Activated CD4-positive, alpha-beta T cell treated with anti-CD3 and anti-CD28 coated beads for 24 hours (primary cell): ENCODE data around the gene MPRIP.
"Not testable (repeated sequence)": the region's sequence is repeated elsewhere in the genome, so short reads cannot be mapped to it uniquely, and the experiment has no call there.

Source experiments
- DNase-seq, 2 donors: peaks; one replicate each; pipeline ENCODE4 v3.0.0-alpha.2; 2020; ENCODE audit warnings: low read depth in 2 of 2

Gene MPRIP

GRCh38 chr17:17127730-17128291 lies 85.6 kb downstream of the MPRIP start:
- no peak for DNase-seq

DNA sequence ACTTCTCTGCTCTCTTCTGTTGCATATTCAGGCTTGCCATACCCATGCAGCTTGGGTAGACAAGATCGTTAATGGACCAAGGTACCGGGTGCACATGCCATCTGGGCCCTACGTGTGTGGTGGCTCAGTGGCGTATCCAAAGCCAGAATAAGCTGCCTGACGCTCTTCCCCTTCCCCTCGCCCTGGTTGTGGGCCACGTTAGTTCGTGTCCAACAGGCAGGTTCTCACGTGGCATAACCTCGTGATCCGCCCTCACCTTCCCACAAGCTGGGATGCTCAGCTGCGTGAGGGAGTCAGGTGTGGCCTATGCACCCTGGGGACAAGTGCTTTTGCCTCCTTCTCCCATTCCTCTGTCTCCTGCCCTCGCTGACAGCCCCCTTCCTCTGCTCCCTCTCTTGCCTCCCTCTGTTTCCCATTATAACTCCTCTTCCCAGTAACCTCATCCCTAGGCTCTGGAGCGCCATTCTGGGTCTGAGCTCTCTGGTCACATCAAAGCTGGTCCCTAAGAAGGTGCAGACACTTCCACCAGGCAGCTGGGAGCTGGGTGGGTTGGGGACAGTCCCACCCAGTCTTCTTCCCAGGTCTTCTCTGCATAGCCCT lies 86.3 kb downstream of the MPRIP start:
- DNase-seq = no peak

- no peak for DNase-seq
Measured at GRCh38 chr17:17129466-17129865, 87.2 kb downstream of the MPRIP start.

DNA sequence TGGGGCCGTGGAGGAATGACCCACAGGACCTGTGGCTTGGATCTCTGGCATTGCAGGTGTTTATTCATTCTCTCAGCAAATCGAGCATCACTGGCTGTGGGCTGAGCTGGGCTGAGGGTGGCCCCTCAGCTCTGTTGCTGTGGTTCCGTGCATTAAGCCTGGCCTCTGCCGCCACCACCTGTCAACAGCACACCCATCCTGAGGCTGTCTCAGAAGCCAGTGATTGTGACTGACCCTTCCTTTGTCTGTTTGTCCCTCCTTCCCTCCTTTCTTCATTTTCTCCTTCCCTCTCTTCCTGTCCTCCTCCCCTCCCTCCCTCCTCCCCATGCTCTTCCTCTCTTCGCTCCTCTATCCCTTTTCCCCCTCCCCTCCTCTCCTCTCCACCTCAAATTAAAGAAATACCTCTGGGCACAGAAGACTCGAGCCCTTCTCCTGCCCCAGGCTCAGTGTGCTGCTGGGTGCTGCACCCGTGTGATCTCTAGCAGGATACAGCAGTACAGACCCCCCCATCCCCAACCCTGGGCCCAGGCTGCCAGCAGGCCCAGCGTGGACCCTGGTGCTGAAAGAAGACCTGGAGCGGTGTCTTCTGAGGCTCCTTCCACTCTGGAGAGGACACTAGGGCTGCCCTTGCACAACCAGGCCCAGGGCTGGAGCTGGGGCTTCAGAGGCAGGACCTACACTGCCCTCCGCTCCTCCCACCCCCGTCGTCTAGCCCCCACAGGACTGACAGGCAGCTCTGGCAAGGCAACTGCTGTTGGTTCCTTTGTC lies 88.0 kb downstream of the MPRIP start:
- no peak for DNase-seq

DNA sequence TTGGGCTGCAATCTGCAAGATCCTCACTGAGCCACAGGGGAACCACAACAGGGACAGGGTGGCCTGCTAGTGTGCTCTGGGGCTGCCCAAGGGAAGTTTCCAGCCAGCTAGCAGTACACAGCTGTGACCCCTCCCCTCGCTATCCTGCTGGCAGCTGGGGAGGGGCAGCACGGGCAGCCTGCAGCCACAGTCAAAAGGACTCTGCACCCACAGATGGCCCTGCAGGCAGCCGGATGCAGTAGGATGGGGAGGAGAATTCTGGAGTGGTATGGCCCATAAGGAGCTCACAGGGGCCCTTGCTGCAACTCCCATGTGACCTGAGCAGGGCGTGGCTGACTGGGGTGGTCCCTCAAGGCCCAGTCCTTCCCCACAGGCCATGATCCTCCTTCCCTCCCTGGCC lies 89.6 kb downstream of the MPRIP start:
- DNase-seq = no peak

- DNase-seq = no peak
Measured at GRCh38 chr17:17132746-17133145, 90.5 kb downstream of the MPRIP start.

DNA sequence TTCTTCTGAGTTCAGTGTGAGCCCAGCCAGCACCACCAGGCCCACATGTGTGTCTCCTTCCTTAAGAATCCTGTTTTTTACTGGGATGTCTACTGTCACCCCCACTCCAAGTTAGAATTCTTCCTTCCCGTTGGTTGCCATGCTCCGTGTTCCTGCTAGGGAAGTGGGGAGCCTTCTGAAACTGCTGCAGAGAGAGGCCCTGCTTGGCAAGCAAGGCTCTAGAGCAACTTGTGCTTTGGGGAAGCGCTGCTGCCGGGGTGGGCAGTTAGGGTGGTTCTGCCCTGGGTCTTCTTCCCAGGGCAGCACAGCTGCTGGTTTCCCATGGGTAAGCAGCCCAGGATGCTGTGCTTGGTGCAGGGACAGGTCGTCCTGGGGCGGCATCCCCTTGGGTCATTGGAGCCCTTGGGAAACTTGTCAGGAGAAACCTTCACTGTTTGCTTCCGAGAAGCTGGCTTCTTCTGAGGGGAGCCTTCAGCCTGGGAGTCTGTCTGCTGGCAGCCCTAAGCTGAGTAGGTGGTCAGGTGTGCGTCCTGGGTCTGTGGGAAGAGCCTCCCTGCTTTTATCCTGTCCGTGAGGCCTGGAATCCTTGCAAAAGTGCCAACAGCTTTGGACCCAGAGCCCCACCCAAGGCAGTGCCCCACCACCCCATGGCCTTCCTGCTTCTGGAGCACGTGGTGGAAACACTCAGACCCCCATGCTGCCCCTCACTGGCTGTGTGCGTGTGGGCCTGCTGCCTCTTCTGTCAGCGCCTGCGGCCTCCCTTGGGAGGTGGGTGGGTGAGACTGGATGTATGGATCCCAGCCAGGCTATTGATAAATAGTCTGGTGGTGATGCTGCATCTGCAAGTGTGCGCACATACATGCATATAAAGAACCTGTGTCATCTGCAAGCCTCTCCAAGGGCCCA lies 92.0 kb downstream of the MPRIP start:
- no peak for DNase-seq

DNA sequence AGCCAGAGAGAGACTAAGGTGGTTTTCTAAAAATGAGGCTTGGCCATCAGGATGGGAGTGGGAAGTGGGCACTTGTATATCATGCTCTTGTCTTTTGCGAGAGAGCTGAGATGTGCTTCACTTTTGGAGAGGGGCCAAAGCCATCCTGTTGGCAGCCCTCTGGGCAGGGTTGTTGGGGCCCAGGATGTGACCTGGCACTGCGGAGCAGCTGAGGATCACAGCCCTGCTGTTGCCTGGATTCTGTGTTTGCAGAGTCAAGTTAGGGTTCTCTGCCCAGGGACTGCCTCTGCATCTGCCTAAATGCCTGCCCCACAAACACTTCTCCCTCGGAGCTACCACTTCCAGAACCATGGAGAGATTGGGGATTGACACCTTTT lies 92.7 kb downstream of the MPRIP start:
- no peak for DNase-seq

DNA sequence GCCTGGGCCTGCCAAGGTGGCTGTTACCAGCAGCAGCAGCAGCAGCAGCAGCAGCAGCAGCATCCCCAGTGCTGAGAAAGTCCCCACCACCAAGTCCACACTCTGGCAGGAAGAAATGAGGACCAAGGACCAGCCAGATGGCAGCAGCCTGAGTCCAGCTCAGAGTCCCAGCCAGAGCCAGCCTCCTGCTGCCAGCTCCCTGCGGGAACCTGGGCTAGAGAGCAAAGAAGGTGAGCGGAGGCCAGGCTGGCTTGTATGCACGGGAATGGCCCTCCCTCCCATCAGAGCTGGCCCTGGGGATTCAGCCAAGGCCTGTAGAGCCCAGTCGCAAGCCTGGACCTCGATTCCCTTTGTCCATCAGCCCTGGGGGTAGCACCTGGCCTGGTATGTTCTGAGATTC lies 94.0 kb downstream of the MPRIP start:
- DNase-seq = not testable (repeated sequence)

DNA sequence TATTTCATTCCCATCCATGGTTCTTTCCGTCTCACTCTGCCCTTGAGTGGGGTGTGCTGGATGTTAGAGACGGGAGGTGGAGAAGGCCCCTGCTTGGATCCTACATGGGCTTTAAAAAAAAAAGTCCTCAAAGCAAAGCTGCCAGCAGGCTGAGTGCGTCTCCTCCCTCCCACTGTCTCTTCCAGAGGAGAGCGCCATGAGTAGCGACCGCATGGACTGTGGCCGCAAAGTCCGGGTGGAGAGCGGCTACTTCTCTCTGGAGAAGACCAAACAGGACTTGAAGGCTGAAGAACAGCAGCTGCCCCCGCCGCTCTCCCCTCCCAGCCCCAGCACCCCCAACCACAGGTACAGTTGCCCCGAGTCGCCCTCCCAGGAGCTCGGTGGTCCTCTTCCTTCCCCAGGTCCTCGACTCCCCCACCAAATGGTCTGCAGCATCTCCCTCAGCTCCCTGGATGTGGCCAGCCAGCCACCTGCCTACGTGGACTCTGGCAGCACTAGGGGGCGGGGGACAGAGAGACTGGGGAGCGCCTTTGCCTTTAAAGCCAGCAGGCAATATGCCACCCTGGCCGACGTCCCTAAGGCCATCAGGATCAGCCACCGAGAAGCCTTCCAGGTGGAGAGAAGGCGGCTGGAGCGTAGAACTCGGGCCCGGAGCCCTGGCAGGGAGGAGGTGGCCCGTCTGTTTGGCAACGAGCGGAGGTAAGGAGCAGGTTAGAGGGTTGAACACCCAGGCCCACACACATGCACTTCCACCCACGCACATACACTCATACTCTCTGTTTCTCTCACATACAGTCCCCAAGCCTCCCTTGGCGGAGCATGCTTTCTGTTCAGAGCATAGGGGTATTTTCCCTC lies 95.7 kb downstream of the MPRIP start:
- no peak for DNase-seq

GRCh38 chr17:17139972-17140589 lies 97.8 kb downstream of the MPRIP start:
- no peak for DNase-seq

- DNase-seq = no peak
Measured at GRCh38 chr17:17140590-17140980, 98.3 kb downstream of the MPRIP start.

GRCh38 chr17:17141279-17141678 lies 99.0 kb downstream of the MPRIP start:
- DNase-seq = no peak

DNA sequence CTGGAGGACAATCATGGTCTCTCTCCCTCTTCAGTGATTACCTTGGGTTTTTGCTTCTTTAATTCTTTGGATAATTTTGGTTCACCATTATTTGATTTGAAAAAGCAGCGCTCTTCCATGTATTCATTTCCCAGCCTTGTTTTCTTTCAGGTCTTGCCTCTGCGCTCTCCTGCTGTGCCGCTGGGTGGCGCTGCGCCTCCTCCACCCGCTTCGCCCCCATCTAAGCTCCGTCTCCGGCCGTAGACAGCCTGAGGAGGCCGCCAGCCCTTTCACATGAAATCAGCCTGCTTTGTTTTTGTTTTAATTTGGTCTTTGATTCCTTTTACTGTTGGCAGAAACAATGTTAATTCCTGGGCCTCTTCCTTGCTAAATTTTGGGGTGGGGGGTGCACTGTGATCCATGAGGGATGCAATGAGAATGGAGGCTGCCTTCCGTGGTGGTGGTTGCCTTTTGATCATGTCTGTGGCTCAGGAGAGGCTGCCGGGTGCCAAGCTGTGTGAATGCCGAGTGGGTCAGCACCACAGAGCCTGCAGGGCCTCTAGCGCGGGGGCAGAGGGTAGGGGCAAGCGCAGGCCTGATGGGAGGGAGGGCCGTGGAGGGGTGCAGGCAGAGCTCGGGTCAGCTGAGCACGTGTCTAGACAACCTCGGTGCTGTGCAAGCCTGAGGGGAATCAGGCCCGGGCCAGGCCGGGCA lies 99.7 kb downstream of the MPRIP start:
- DNase-seq = peak; percentile 26 to 28

- DNase-seq = no peak
Measured at GRCh38 chr17:17142556-17142955, 100.3 kb downstream of the MPRIP start.

- DNase-seq = no peak
Measured at GRCh38 chr17:17143501-17143900, 101.2 kb downstream of the MPRIP start.

DNA sequence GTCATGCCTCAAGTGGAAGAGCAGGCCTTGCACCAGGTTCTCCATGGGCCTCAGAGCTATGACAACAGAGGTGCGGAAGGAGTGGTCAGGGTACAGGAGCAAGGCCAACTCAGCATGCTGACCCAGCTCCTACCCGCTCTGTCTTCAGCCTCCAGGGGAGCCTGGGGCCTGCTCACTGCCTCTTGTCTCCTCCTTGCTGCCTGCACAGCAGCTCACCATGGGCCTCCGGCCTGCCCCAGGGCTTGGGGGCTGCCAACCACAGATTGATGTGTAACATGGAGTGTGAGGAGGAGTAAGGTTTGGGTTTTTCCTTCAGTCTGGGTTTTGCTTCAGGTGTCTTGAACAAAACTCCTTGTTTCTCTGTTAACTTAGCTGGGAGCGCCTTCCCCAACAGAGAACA lies 101.8 kb downstream of the MPRIP start:
- DNase-seq = no peak

DNA sequence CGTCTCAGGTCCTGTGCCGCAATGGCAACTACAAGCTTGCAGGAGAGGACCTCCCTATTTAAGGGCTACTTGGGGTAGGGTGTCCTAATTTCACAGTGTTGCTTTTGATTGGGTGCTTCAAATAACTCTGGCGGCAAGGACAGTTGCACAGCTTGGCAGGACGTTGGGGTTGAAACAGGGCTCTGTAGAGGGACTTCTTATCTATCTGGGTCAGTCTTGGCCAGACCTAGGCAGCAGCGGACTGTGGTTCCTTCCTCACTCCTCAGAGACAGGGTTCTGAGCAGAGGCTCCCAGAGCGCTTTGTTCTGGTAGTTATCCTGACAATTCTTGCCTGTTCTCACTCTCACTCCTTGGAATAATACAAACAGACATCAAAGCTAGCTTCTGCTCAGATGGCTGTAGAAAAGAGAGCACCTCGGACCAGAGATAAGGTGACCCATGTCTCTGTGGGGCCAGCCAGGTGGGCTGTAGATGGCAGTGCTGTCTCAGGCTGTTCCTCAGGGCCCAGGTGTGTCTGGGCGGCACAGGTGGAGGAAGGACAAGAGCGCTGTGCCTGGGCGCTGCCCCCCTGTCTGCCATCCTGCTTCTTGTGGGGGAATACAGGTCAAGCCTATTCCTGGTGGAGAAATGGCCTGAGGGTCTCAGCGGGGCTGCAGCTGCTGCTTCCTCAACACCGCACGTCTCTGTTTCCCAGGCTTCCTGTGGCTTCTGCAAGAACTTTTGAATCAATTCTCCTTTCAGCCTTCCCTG lies 102.8 kb downstream of the MPRIP start:
- no peak for DNase-seq

DNA sequence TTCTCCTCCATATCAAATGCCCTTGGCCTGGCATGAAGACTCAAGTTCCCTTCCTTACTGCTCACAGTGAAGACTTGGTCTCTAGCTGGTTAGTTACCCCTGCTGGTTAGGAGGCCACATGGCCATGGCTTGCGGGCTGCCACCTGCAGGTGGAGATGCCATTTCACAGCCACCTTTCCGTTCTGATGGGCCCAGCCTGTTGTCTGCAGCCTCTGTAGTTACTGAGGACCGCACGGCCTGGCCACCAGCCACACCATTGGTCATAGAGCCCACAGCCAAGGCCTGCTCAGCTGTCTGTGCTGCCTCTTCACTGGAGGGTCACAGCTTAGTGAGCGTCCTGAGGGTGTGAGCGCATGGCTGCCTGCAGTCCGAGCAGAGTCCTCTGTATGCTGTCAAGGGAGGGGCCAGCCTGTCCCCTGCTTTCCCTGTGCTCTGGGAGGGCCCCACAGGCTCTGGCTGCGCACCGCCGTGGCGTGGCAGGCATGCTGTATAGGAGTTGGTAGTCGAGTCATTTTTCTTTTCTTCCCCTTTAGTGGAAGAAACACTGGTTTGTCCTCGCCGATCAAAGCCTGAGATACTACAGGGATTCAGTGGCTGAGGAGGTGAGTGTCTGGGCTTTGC lies 104.6 kb downstream of the MPRIP start:
- DNase-seq = no peak
